H1 (cell line): ENCODE data around the gene THG1L. TPM values are rescaled to one million over a fixed set of nuclear protein-coding genes. Genes with fewer than 3 reads are reported as not detected.

Source experiments
- CTCF ChIA-PET: fragments of 300-600 bp; sonication (Branson Sonifier 250); formaldehyde crosslinking; loops from one replicate; lab custom pipeline; 2021; ENCODE audit not compliant: partially characterized antibody; lab: Charles Lee
- POLR2A ChIA-PET: fragments of 300-600 bp; sonication (Branson Sonifier 250); formaldehyde crosslinking; loops from one replicate; lab custom pipeline; 2021; ENCODE audit warnings: inconsistent platforms; ENCODE audit not compliant: partially characterized antibody; lab: Charles Lee
- DNase-seq, 2 experiments: peaks; one replicate each; pipeline versions ENCODE4 v3.0.0 to v3.0.0-alpha.2; 2010 to 2022; ENCODE audit warnings: low spot score in 2 of 2, low read depth in 1 of 2, mixed read lengths in 1 of 2
- FAIRE-seq: peaks from 2 replicates; lab custom pipeline; 2011; peaks lifted over from hg19 to GRCh38; lab: Jason Lieb, UNC
- H2AFZ ChIP-seq: 2 replicates; pipeline ENCODE4 v1.8.1; 2012; ENCODE audit warnings: low read length, inconsistent platforms
- H2AK5ac ChIP-seq: 2 replicates; pipeline ENCODE4 v1.6.1; 2013; ENCODE audit warnings: low read depth, low read length
- H2BK120ac ChIP-seq: replicated peaks from 2 replicates; pipeline ENCODE3; 2013; ENCODE audit warnings: low read depth, low read length, inconsistent platforms
- H2BK12ac ChIP-seq: 2 replicates; pipeline ENCODE4 v1.6.1; 2013; ENCODE audit warnings: low read depth, low read length
- H2BK15ac ChIP-seq: 2 replicates; pipeline ENCODE4 v1.6.1; 2013; ENCODE audit warnings: low read length
- H2BK20ac ChIP-seq: 2 replicates; pipeline ENCODE4 v1.6.1; 2013; ENCODE audit warnings: low read length
- H2BK5ac ChIP-seq: 2 replicates; pipeline ENCODE4 v1.6.1; 2013; ENCODE audit warnings: low read depth, low read length
- H3K14ac ChIP-seq: 2 replicates; pipeline ENCODE4 v1.6.1; 2013; ENCODE audit warnings: inconsistent platforms; ENCODE audit not compliant: insufficient read length
- H3K18ac ChIP-seq: 2 replicates; pipeline ENCODE4 v1.6.1; 2013; ENCODE audit warnings: low read length; ENCODE audit errors: extremely low read depth
- H3K23ac ChIP-seq: 2 replicates; pipeline ENCODE4 v1.6.1; 2013; ENCODE audit warnings: inconsistent platforms; ENCODE audit not compliant: insufficient read length
- H3K23me2 ChIP-seq: 2 replicates; pipeline ENCODE4 v1.6.1; 2013; ENCODE audit warnings: low read depth, low read length
- H3K27ac ChIP-seq: 2 replicates; pipeline ENCODE4 v1.6.1; 2011; ENCODE audit warnings: low read depth, low read length, inconsistent platforms
- H3K27me3 ChIP-seq, 4 experiments: replicated peaks in 1 of 4; 1 replicate in 1 of 4; 2 replicates in 3 of 4; pipeline versions ENCODE4 v1.6.1 to v1.8.1; 2011 to 2013; ENCODE audit warnings: low read length in 3 of 4, mild to moderate bottlenecking in 3 of 4, inconsistent platforms in 2 of 4, mixed read lengths in 2 of 4, moderate library complexity in 1 of 4; ENCODE audit not compliant: control insufficient read depth in 3 of 4, insufficient read depth in 3 of 4; ENCODE audit errors: extremely low read depth in 1 of 4
- H3K36me3 ChIP-seq, 4 experiments: 2 replicates each; pipeline versions ENCODE4 v1.6.1 to v1.8.1; 2011 to 2013; ENCODE audit warnings: mild to moderate bottlenecking in 4 of 4, low read length in 3 of 4, moderate library complexity in 2 of 4, control low read depth in 1 of 4, inconsistent platforms in 1 of 4; ENCODE audit not compliant: insufficient read depth in 4 of 4, control insufficient read depth in 2 of 4
- H3K4ac ChIP-seq: replicated peaks from 2 replicates; pipeline ENCODE3; 2013; ENCODE audit warnings: low read length, low read depth, mixed read lengths, inconsistent platforms; ENCODE audit not compliant: insufficient read length
- H3K4me1 ChIP-seq, 4 experiments: replicated peaks in 1 of 4; 1 replicate in 1 of 4; 2 replicates in 3 of 4; pipeline versions ENCODE4 v1.6.1 to v1.8.1; 2011 to 2013; ENCODE audit warnings: low read length in 3 of 4, inconsistent platforms in 2 of 4, mixed read lengths in 1 of 4; ENCODE audit not compliant: insufficient read depth in 4 of 4, control insufficient read depth in 3 of 4
- H3K4me2 ChIP-seq, 2 experiments: 2 replicates each; pipeline versions ENCODE4 v1.6.1 to v1.8.1; 2011 to 2013; ENCODE audit warnings: low read depth in 2 of 2, low read length in 2 of 2, control low read depth in 1 of 2, inconsistent platforms in 1 of 2, mild to moderate bottlenecking in 1 of 2; ENCODE audit not compliant: insufficient read depth in 1 of 2
- H3K4me3 ChIP-seq, 4 experiments: fragments of 200-600, 300-600 bp in 1 of 4; sonication (generic), shearing (Covaris generic), sonication (Bioruptor Twin) in 1 of 4; 2 replicates each; pipeline versions ENCODE4 v1.5.1 to v1.8.1; 2011 to 2016; ENCODE audit warnings: low read length in 4 of 4, low read depth in 3 of 4, control low read depth in 2 of 4, inconsistent platforms in 2 of 4, mild to moderate bottlenecking in 2 of 4, mixed read lengths in 1 of 4, moderate library complexity in 1 of 4; ENCODE audit not compliant: insufficient read depth in 2 of 4; ENCODE audit errors: extremely low read depth in 1 of 4
- H3K56ac ChIP-seq: replicated peaks from 2 replicates; pipeline ENCODE3; 2013; ENCODE audit warnings: low read depth, mild to moderate bottlenecking, mixed read lengths, low read length, inconsistent platforms; ENCODE audit not compliant: insufficient read length
- H3K79me1 ChIP-seq: 2 replicates; pipeline ENCODE4 v1.6.1; 2013; ENCODE audit warnings: low read depth, low read length, control low read depth
- H3K79me2 ChIP-seq, 2 experiments: 2 replicates each; pipeline versions ENCODE4 v1.6.1 to v1.8.1; 2012 to 2013; ENCODE audit warnings: low read length in 2 of 2, mild to moderate bottlenecking in 2 of 2, inconsistent platforms in 1 of 2; ENCODE audit not compliant: insufficient read depth in 2 of 2, control insufficient read depth in 1 of 2
- H3K9ac ChIP-seq, 4 experiments: replicated peaks in 1 of 4; 1 replicate in 1 of 4; 2 replicates in 3 of 4; pipeline versions ENCODE4 v1.6.1 to v1.8.1; 2011 to 2013; ENCODE audit warnings: low read depth in 3 of 4, low read length in 3 of 4, control low read depth in 2 of 4, mild to moderate bottlenecking in 2 of 4, moderate library complexity in 2 of 4, inconsistent platforms in 1 of 4; ENCODE audit errors: extremely low read depth in 1 of 4
- H3K9me3 ChIP-seq, 2 experiments: 2 replicates each; pipeline versions ENCODE4 v1.6.1 to v1.8.1; 2012 to 2013; ENCODE audit warnings: mild to moderate bottlenecking in 2 of 2, moderate library complexity in 2 of 2, control low read depth in 1 of 2, inconsistent platforms in 1 of 2, low read depth in 1 of 2, low read length in 1 of 2, mixed read lengths in 1 of 2; ENCODE audit not compliant: insufficient read depth in 2 of 2
- H4K20me1 ChIP-seq, 2 experiments: replicated peaks in 1 of 2; 2 replicates each; pipeline versions ENCODE3 to v1.8.1; 2011 to 2013; ENCODE audit warnings: inconsistent platforms in 2 of 2, low read length in 2 of 2, mild to moderate bottlenecking in 1 of 2; ENCODE audit not compliant: insufficient read depth in 2 of 2, control insufficient read depth in 1 of 2
- H4K5ac ChIP-seq: 2 replicates; pipeline ENCODE4 v1.6.1; 2013; ENCODE audit warnings: low read length, low read depth, mixed read lengths, inconsistent platforms; ENCODE audit not compliant: insufficient read length
- H4K8ac ChIP-seq: 2 replicates; pipeline ENCODE4 v1.8.0; 2013; ENCODE audit warnings: mild to moderate bottlenecking, moderate library complexity, low read length, inconsistent platforms; ENCODE audit not compliant: insufficient read depth; ENCODE audit errors: extremely low read depth
- H4K91ac ChIP-seq: replicated peaks from 2 replicates; pipeline ENCODE3; 2013; ENCODE audit warnings: low read length, mixed read lengths, inconsistent platforms; ENCODE audit not compliant: insufficient read length
- SIRT6 ChIP-seq: IDR thresholded peaks from one replicate; pipeline ENCODE4 v1.7.1; 2012; ENCODE audit warnings: low read length, inconsistent platforms
- USF2 ChIP-seq: IDR thresholded peaks from 2 replicates; pipeline ENCODE4 v1.6.1; 2011; ENCODE audit warnings: low read length, improper control_type of control experiment
- WGBS, 2 experiments: shearing (Covaris generic) in 1 of 2; methylation state at CpG; one replicate each; pipeline versions ENCODE4 v1.1.6 to v1.1.7; 2013 to 2015; ENCODE audit warnings: low lambda C conversion rate in 2 of 2, mixed read lengths in 2 of 2, inconsistent platforms in 1 of 2, low coverage in 1 of 2, missing lambda C conversion rate in 1 of 2; ENCODE audit not compliant: insufficient replicate concordance in 2 of 2, insufficient coverage in 1 of 2, insufficient read length in 1 of 2; ENCODE audit errors: extremely low coverage in 1 of 2, missing lambda C conversion rate in 1 of 2; 5-methylcytosine and 5-hydroxymethylcytosine counted together
- polyA plus RNA-seq, 7 experiments: library from polyadenylated mRNA; depleted of rRNA in 3 of 7; stranded (reverse) in 5 of 7; unstranded in 2 of 7; fragments of >200 nt in 5 of 7; fragments of 200-250 nt in 2 of 7; gene quantifications; 1 replicate in 5 of 7; 2 replicates in 1 of 7; 4 replicates in 1 of 7; pipeline versions ENCODE4 v1.2.1 to v1.2.3, GENCODE V29; 2011 to 2013; ENCODE audit warnings: missing spikeins in 2 of 7, mixed read lengths in 2 of 7
- total RNA-seq: library from RNA; stranded (reverse); fragmentation: NEBNext Ultra II Directional; extraction: Animal tissue kit (Norgen Biotek cat#: 25700); gene quantifications from 2 replicates; pipeline ENCODE4 v1.2.1, GENCODE V29; 2021

Gene THG1L
- total and polyA plus RNA-seq, 2 of the 8 experiments (the other 6 are each of a cell fraction or from before 2014, with no cell fraction given), result 8.1 to 12.4 TPM

- no peak overlapping the region for H2BK15ac ChIP-seq
- no peak overlapping the region for H2AFZ ChIP-seq
- POLR2A ChIA-PET, result no interaction called here
- H3K18ac ChIP-seq, result no peak overlapping the region
- H2BK5ac ChIP-seq, result no peak overlapping the region
- WGBS, 2 experiments, result 89% methylated on average over 1 of the region's 1 CpG; no CpG with 5 or more reads in 1 of the 2 experiments
- no peak overlapping the region for H3K56ac ChIP-seq
- H3K4me2 ChIP-seq, result no peak overlapping the region
- FAIRE-seq, result no peak
- H3K79me2 ChIP-seq, result no peaks in the 10 kb centered on the region
- CTCF ChIA-PET, result interaction anchor here (1.1 to 1.4 kb wide), 2 partner anchors 99 to 229 kb away, joined by 4 read pairs; no protein-coding TSS in a partner anchor
- H3K9ac ChIP-seq, result no peak overlapping the region
- H4K8ac ChIP-seq, result no peak overlapping the region
- no peak overlapping the region for H4K5ac ChIP-seq
- H2BK12ac ChIP-seq, result no peak overlapping the region
- H3K4ac ChIP-seq, result no peak overlapping the region
- H3K9me3 ChIP-seq, result no peaks in the 10 kb centered on the region
- DNase-seq, result no peak
- no peak overlapping the region for H4K91ac ChIP-seq
- H3K79me1 ChIP-seq, result no peaks in the 10 kb centered on the region
- H3K27me3 ChIP-seq, result no peaks in the 10 kb centered on the region
- no peaks in the 10 kb centered on the region for H3K36me3 ChIP-seq
- no peak overlapping the region for H2AK5ac ChIP-seq
- H3K4me1 ChIP-seq, result no peaks in the 10 kb centered on the region
- TF ChIP-seq USF2 (no peak), SIRT6 (no peak)
- TF ChIP-seq, all 59 proteins: peak for 0
- Histone ChIP-seq H3K23ac (no peak overlapping the region), H4K20me1 (peaks cover 0 to 3% of the 10 kb centered on the region in 2 experiments), H3K23me2 (no peaks in the 10 kb centered on the region), H2BK20ac (no peak overlapping the region), H2BK120ac (no peak overlapping the region), H3K14ac (no peak overlapping the region), H3K4me3 (no peak overlapping the region), H3K27ac (no peak overlapping the region)
Measured at GRCh38 chr5:157766902-157767301, 35.7 kb downstream of the THG1L start.
